ENCODE measurements around the gene CPA4.

DNA sequence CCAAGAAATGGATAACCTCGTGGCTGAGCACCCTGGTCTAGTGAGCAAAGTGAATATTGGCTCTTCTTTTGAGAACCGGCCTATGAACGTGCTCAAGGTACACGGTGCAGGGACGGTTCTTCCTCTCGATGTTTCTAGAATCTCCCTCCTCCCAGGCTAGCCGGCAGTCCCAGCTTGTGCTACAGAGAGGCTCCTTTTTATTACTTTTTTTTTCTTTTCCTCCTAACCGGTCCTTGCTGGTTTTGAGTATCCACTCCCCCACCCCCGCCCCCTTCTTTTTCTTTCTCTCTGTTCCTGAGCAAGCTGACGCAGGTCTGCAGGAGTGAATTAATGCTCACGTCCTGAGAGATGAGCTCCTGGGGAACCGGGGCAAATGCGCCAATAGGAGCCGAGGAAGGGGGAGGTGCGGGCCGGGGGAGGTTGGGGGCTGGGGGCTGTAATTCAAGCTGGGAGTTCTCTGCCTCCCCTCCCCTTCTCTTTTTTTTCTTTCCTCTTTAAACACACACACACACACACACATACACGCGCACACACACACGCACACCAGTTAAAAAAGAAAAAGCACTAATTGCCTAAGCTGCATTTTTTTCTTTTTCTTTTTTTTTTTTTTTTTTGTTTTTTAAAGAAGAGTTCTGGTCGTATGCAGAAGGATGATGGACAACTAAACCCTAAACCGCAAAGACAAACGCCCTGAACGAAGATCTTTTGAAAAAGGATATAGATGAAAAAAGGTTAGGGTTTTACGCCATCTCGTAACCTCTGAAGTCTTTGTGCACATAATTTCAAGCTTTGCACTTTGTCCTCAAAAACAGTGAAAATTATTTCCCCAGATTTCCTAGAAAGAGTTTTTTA is 19.7 kb upstream of the CPA4 start:
- no peak for TF ChIP-seq POLR2A (IDR thresholded peaks at IDR 0.05)
- TF ChIP-seq, protein P1, sequence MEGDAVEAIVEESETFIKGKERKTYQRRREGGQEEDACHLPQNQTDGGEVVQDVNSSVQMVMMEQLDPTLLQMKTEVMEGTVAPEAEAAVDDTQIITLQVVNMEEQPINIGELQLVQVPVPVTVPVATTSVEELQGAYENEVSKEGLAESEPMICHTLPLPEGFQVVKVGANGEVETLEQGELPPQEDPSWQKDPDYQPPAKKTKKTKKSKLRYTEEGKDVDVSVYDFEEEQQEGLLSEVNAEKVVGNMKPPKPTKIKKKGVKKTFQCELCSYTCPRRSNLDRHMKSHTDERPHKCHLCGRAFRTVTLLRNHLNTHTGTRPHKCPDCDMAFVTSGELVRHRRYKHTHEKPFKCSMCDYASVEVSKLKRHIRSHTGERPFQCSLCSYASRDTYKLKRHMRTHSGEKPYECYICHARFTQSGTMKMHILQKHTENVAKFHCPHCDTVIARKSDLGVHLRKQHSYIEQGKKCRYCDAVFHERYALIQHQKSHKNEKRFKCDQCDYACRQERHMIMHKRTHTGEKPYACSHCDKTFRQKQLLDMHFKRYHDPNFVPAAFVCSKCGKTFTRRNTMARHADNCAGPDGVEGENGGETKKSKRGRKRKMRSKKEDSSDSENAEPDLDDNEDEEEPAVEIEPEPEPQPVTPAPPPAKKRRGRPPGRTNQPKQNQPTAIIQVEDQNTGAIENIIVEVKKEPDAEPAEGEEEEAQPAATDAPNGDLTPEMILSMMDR (IDR thresholded peaks at IDR 0.05): no peak

Measured in upper lobe of left lung (tissue), 4 donors.